ENCODE results near the gene GMPPB. TPM values are rescaled to one million over a fixed set of nuclear protein-coding genes. Genes with fewer than 3 reads are reported as not detected.

GMPPB gene
- total and polyA plus RNA-seq, 2 of the 8 experiments (the other 6 are each of a cell fraction or from before 2014, with no cell fraction given): 20.9 to 23.9 TPM

GRCh38 chr3:49734752-49735151 lies 11.0 kb upstream of the GMPPB start:
- WGBS, 2 experiments (ENCODE audit: extremely low coverage in 1 of 2, insufficient coverage in 1 of 2, insufficient read length in 1 of 2, insufficient replicate concordance in 2 of 2, low coverage in 1 of 2, low lambda C conversion rate in 2 of 2, missing lambda C conversion rate in 1 of 2): 96% methylated on average over 6 of the region's 6 CpGs; no CpG with 5 or more reads in 1 of the 2 experiments
- H3K23ac ChIP-seq (ENCODE audit: insufficient read length): no peak overlapping the region
- no peak for TF ChIP-seq CHD1 (IDR thresholded peaks at IDR 0.05; ENCODE audit: low read depth, low read length)
- TF ChIP-seq SIRT6 (IDR thresholded peaks at IDR 0.05; ENCODE audit: low read length): no peak
- TF ChIP-seq CBX8 (IDR thresholded peaks at IDR 0.05; ENCODE audit: borderline replicate concordance, low read depth, low read length): no peak
- TF ChIP-seq KDM5A (IDR thresholded peaks at IDR 0.05; ENCODE audit: low read length): no peak
- TF ChIP-seq TAF7 (optimal IDR thresholded peaks at IDR 0.05; ENCODE audit: borderline replicate concordance, low read depth, low read length): no peak
- no peak for TF ChIP-seq SUZ12 (IDR thresholded peaks at IDR 0.05; ENCODE audit: low read length)
- no peak for TF ChIP-seq JUND (IDR thresholded peaks at IDR 0.05; ENCODE audit: low read length)
- no peak for TF ChIP-seq MAX (IDR thresholded peaks at IDR 0.05)
- TF ChIP-seq POLR2AphosphoS5 (IDR thresholded peaks at IDR 0.05; ENCODE audit: low read depth, low read length): no peak
- TF ChIP-seq EP300 (IDR thresholded peaks at IDR 0.05; ENCODE audit: borderline replicate concordance in 1 of 2, low read depth in 2 of 2, low read length in 2 of 2): no peak
- TF ChIP-seq KDM1A (IDR thresholded peaks at IDR 0.05; ENCODE audit: borderline replicate concordance, low read length): no peak
- TF ChIP-seq USF2 (IDR thresholded peaks at IDR 0.05; ENCODE audit: low read length): no peak
- no peak for TF ChIP-seq BRCA1 (IDR thresholded peaks at IDR 0.05; ENCODE audit: low read depth, low read length)

More at GRCh38 chr3:49734752-49735151, 11.0 kb upstream of the GMPPB start:
- Histone ChIP-seq H4K5ac (ENCODE audit: insufficient read length, low read depth, low read length) (no peak overlapping the region), H2BK20ac (ENCODE audit: low read length) (no peak overlapping the region), H3K4me3 (ENCODE audit: extremely low read depth in 1 of 4, insufficient read depth in 2 of 4, low read depth in 3 of 4, low read length in 4 of 4) (no peak overlapping the region), H3K4me1 (replicated peaks in 1 of 4; ENCODE audit: control insufficient read depth in 3 of 4, insufficient read depth in 4 of 4, low read length in 3 of 4) (no peaks in the 10 kb centered on the region), H3K56ac (replicated peaks; ENCODE audit: insufficient read length, low read depth, low read length) (no peak overlapping the region), H3K9ac (replicated peaks in 1 of 4; ENCODE audit: extremely low read depth in 1 of 4, low read depth in 3 of 4, low read length in 3 of 4) (no peak overlapping the region), H2BK120ac (replicated peaks; ENCODE audit: low read depth, low read length) (no peak overlapping the region), H3K79me2 (ENCODE audit: control insufficient read depth in 1 of 2, insufficient read depth in 2 of 2, low read length in 2 of 2) (peaks cover 0 to 3% of the 10 kb centered on the region in 2 experiments; a peak in 1 of 4 replicates), H3K14ac (ENCODE audit: insufficient read length) (no peak overlapping the region), H2AK5ac (ENCODE audit: low read depth, low read length) (no peak overlapping the region), H2BK12ac (ENCODE audit: low read depth, low read length) (no peak overlapping the region), H2AFZ (ENCODE audit: low read length) (no peak overlapping the region), H3K18ac (ENCODE audit: extremely low read depth, low read length) (no peak overlapping the region), H3K4me2 (ENCODE audit: insufficient read depth in 1 of 2, low read depth in 2 of 2, low read length in 2 of 2) (no peak overlapping the region), H3K79me1 (ENCODE audit: low read depth, low read length) (no peaks in the 10 kb centered on the region; the same call in 1 of the 2 replicates), H2BK15ac (ENCODE audit: low read length) (no peak overlapping the region), H3K36me3 (ENCODE audit: control insufficient read depth in 2 of 4, insufficient read depth in 4 of 4, low read length in 3 of 4) (peaks cover 10 to 50% (median 40%) of the 10 kb centered on the region in 4 experiments), H4K91ac (replicated peaks; ENCODE audit: insufficient read length, low read length) (no peak overlapping the region), H3K27me3 (replicated peaks in 1 of 4; ENCODE audit: control insufficient read depth in 3 of 4, extremely low read depth in 1 of 4, insufficient read depth in 3 of 4, low read length in 3 of 4) (no peaks in the 10 kb centered on the region), H3K9me3 (ENCODE audit: insufficient read depth in 2 of 2, low read depth in 1 of 2, low read length in 1 of 2) (no peaks in the 10 kb centered on the region), H3K23me2 (ENCODE audit: low read depth, low read length) (no peaks in the 10 kb centered on the region), H4K8ac (ENCODE audit: extremely low read depth, insufficient read depth, low read length) (no peak overlapping the region), H3K27ac (ENCODE audit: low read depth, low read length) (no peak overlapping the region), H3K4ac (replicated peaks; ENCODE audit: insufficient read length, low read depth, low read length) (no peak overlapping the region), H2BK5ac (ENCODE audit: low read depth, low read length) (no peak overlapping the region), H4K20me1 (replicated peaks in 1 of 2; ENCODE audit: control insufficient read depth in 1 of 2, insufficient read depth in 2 of 2, low read length in 2 of 2) (peaks cover 2 to 3% of the 10 kb centered on the region in 2 experiments)
- ChIA-PET CTCF (ENCODE audit: partially characterized antibody) (interaction anchor here (0.9 to 1.8 kb wide), 4 partner anchors 13 to 195 kb away, joined by 3 to 4 read pairs (median 3); no protein-coding TSS in a partner anchor), POLR2A (ENCODE audit: partially characterized antibody) (interaction anchor here (1.9 kb wide), 1 partner anchor 11 kb away, joined by 4 read pairs; the partner anchor contains the start of gene GMPPB)
- no peak for FAIRE-seq
- no peak for DNase-seq (ENCODE audit: low read depth in 1 of 2, low spot score in 2 of 2)

All from H1 (cell line).